GM10266 (cell line): ENCODE measurements around the gene SLPI.

Source experiments
- DNase-seq: peaks from one replicate; pipeline ENCODE4 v3.0.0; 2012; ENCODE audit errors: extremely low spot score
- TF ChIP-seq, protein P1 (sequence below): IDR thresholded peaks from 2 replicates; pipeline ENCODE4 v1.5.1; 2012; ENCODE audit warnings: mild to moderate bottlenecking, low read depth; ENCODE audit not compliant: control insufficient read depth, insufficient read depth; ENCODE audit errors: missing control alignments

SLPI gene

DNA sequence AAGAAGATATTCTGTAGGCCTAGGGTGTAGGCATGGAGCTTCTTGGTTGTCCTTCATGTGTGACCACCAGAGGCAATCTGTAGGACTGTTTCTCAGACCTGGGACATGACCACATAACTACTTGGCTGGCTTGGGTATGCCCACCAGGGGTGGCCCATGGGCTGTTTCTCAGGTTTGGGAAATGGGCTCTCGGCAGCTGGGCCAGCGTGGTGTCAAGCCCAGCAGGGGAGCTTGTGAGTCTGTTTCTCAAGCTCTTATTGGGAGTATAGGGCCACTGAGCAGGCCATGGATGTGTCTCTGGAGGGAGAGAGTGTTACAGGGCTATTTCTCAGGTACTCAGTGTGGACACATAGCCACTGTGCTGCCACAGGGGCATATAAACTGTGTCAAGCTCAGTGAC lies 35.7 kb downstream of the SLPI start:
- TF ChIP-seq, protein P1, sequence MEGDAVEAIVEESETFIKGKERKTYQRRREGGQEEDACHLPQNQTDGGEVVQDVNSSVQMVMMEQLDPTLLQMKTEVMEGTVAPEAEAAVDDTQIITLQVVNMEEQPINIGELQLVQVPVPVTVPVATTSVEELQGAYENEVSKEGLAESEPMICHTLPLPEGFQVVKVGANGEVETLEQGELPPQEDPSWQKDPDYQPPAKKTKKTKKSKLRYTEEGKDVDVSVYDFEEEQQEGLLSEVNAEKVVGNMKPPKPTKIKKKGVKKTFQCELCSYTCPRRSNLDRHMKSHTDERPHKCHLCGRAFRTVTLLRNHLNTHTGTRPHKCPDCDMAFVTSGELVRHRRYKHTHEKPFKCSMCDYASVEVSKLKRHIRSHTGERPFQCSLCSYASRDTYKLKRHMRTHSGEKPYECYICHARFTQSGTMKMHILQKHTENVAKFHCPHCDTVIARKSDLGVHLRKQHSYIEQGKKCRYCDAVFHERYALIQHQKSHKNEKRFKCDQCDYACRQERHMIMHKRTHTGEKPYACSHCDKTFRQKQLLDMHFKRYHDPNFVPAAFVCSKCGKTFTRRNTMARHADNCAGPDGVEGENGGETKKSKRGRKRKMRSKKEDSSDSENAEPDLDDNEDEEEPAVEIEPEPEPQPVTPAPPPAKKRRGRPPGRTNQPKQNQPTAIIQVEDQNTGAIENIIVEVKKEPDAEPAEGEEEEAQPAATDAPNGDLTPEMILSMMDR = no peak

DNA sequence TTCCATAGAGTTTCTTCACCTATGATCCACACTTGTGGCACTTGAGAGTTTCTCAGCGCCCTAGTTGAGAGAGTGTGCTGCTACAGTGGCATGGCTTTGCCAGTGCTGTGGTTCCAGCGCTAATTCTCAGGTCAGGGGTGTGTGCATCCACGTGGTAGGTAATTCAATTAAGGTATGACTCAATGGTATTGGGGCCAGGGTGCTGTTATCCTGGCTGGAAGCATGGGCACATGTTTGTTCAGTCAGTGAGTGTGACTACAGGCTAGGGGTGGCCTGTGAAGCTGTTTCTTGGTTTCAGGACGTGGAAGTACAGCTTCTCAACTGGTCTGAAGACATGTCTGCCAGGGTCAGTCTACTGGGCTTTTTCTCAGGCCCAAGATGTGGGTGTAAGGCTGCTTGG lies 36.2 kb downstream of the SLPI start:
- TF ChIP-seq, protein P1 = no peak
- DNase-seq = no peak

More for the DNA sequence above, 35.7 kb downstream of the SLPI start:
- no peak for DNase-seq

DNA sequence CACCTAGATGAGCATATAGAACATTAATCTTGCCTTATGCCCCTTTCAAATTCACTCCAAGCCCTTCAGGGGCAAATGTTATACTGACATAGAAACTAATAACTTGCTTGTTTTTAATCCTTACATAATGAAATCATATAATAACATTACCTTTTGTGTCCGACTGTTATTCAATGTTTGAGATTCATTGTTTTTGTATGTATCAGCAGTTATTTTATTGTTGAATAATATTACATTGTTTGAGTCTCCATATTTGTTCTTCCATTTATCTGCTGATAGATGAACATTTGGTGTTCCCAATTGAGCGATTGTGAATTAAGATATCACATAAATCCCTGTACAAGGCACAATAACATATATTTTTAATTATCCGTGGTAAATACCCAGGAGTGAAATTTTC lies 41.5 kb downstream of the SLPI start:
- no peak for DNase-seq
- TF ChIP-seq, protein P1 = no peak

DNA sequence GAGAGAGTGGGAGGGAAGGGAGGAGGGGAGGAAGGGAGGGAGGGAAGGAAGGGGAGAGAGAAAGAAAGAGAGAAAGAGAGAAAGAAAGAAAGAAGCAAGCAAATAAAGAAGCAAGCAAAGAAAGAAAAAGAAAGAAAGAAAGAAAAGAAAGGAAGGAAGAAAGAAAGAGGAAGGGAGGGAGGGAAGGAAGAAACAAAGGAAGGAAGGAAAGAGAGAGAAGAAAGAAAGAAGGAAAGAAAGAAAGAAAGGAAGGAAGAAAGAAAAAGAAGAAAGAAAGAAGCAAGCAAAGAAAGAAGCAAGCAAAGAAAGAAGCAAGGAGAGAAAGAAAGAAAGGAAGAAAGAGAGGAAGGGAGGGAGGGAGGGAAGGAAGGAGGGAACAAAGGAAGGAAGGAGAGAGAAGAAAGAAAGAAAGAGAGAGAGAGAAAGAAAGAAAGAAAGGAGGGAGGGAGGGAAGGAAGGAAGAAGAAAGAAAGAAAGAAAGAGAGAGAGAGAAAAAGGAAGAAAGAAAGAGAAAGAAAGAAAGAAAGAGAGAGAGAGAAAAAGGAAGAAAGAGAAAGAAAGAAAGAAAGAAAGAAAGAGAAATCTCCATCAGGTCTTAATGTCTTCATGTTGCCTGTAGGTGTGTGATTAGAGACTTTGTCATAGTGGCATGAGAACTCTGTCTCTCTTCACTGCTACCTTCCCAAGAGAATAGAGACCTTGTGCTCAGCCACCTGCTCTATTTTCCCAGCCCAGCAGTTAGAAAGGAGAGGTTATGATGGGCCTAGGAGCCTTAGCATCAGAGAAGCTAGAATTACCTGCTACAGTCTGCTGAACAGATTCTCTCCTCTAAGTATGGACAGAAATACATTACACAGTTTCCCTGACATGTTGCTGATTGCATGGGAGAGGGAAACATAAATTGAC lies 42.5 kb downstream of the SLPI start:
- no peak for DNase-seq
- TF ChIP-seq, protein P1 = no peak

DNA sequence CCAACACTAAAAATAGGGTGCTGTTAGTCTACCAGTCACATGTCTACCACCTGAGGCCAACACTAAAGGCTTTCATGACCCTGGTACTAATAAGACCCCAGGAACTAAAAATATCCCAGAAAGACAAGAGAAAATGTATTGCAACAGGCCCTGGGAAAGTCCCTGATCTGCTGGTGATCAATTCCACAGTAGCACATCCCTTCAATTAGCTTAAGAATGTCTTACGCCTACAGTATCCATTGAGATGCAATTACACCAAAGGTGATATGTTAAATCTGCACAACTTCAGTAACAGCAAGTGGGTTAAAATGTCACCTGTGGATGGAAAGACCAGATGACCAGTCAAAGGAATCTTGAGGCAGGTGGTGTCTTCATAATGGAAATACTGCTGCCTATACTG lies 44.4 kb downstream of the SLPI start:
- DNase-seq = no peak
- TF ChIP-seq, protein P1 = no peak

DNA sequence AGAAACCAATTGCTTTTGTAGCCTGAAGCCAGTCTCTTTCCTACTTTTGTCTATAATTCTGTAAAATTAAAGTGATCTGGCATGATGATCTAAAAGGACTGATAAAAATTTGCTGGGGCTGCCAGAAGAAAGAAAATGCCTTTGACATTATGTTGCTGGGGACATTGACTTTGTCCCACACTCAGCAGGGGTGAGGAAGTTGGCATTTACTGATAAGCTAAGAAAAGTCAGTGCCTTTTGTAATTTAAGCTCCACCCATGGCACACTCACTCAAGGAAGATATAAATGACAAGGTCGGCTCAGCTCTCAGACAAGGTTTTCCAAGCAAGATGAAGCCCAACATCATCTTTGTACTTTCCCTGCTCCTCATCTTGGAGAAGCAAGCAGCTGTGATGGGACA lies 47.6 kb downstream of the SLPI start, which contains the start of gene SEMG1:
TSS of gene SEMG1 (plus strand) at position 309 of the 400 bp plus-strand sequence. CDS start at position 330, 21 bp downstream.
- DNase-seq = no peak
- TF ChIP-seq, protein P1 = no peak
